Suprapubic skin (tissue), 4 donors: Measurements from ENCODE around the gene ZNF823.

Source experiments
- EP300 ChIP-seq: sonication (generic); formaldehyde crosslinking; IDR thresholded peaks from one replicate; pipeline ENCODE4 v1.6.1; 2017; ENCODE audit warnings: antibody characterized with exemption
- POLR2AphosphoS5 ChIP-seq, 3 donors: sonication (generic); formaldehyde crosslinking; IDR thresholded peaks; one replicate each; pipeline ENCODE4 v1.6.1; 2017; ENCODE audit warnings: antibody characterized with exemption in 3 of 3
- TF ChIP-seq, protein P1 (sequence below), 2 donors: fragments of 200-600 bp in 1 of 2; fragments of 450-650 bp in 1 of 2; sonication (generic) in 1 of 2; IDR thresholded peaks; one replicate each; pipeline ENCODE4 v1.5.1; 2016 to 2019; ENCODE audit warnings: antibody characterized with exemption in 2 of 2, mild to moderate bottlenecking in 1 of 2, moderate library complexity in 1 of 2

DNA sequence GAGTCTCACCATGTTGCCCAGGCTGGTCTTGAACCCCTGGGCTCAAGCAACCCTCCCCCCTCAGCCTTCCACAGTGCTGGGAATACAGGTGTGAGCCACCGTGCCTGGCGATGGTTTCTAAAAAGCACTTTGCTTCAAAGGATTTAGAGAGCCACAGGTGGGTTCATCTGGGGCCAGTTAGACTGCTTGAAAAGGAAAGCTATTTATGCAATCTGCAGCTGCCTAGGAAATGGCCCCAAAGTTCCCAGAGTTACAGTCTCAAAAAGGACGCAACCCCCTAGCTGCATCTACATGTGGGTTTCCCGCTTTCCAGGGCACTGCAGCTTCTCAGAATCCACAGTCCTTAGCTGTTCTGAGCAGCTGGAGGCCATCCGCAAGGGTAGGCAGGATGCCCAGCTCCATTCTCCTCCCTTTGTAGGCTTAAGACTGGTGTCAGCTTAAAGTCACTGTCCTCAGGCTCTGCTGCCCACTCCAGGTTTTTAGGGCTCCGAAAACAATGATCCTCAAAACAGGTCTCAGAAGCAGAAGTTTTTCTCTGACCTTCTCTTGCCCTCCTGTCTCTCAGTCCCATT, 41.4 kb downstream of the ZNF823 start:
- TF ChIP-seq, protein P1, sequence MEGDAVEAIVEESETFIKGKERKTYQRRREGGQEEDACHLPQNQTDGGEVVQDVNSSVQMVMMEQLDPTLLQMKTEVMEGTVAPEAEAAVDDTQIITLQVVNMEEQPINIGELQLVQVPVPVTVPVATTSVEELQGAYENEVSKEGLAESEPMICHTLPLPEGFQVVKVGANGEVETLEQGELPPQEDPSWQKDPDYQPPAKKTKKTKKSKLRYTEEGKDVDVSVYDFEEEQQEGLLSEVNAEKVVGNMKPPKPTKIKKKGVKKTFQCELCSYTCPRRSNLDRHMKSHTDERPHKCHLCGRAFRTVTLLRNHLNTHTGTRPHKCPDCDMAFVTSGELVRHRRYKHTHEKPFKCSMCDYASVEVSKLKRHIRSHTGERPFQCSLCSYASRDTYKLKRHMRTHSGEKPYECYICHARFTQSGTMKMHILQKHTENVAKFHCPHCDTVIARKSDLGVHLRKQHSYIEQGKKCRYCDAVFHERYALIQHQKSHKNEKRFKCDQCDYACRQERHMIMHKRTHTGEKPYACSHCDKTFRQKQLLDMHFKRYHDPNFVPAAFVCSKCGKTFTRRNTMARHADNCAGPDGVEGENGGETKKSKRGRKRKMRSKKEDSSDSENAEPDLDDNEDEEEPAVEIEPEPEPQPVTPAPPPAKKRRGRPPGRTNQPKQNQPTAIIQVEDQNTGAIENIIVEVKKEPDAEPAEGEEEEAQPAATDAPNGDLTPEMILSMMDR (IDR thresholded peaks at IDR 0.05) = no peak
- TF ChIP-seq POLR2AphosphoS5 (IDR thresholded peaks at IDR 0.05) (no peak), EP300 (no peak)
